Fibroblast of lung (primary cell): ENCODE measurements around the gene IFRD1. TPM values are rescaled to one million over a fixed set of nuclear protein-coding genes. Genes with fewer than 3 reads are reported as not detected.
"Not testable (repeated sequence)": the region's sequence is repeated elsewhere in the genome, so short reads cannot be mapped to it uniquely, and the experiment has no call there.

Source experiments
- DNase-seq, 2 donors: peaks; one replicate each; pipeline versions ENCODE4 v3.0.0 to v3.0.0-alpha.2; 2010; ENCODE audit warnings: low read depth in 2 of 2
- H2AFZ ChIP-seq: 2 replicates; pipeline ENCODE4 v1.5.1; 2012; ENCODE audit warnings: low read length, control low read depth, inconsistent platforms
- H3K27ac ChIP-seq: 2 replicates; pipeline ENCODE4 v1.5.1; 2011; ENCODE audit warnings: low read length, control low read depth; ENCODE audit not compliant: insufficient read depth
- H3K27me3 ChIP-seq: 2 replicates; pipeline ENCODE4 v1.5.1; 2011; ENCODE audit warnings: mild to moderate bottlenecking, low read length; ENCODE audit not compliant: control insufficient read depth, insufficient read depth
- H3K36me3 ChIP-seq: 2 replicates; pipeline ENCODE4 v1.5.1; 2011; ENCODE audit warnings: low read length; ENCODE audit not compliant: control insufficient read depth, insufficient read depth
- H3K4me1 ChIP-seq: 2 replicates; pipeline ENCODE4 v1.5.1; 2011; ENCODE audit warnings: low read length; ENCODE audit not compliant: control insufficient read depth, insufficient read depth; ENCODE audit errors: extremely low read depth
- H3K4me2 ChIP-seq: 2 replicates; pipeline ENCODE4 v1.5.1; 2011; ENCODE audit warnings: low read length, control low read depth; ENCODE audit not compliant: insufficient read depth; ENCODE audit errors: extremely low read depth
- H3K4me3 ChIP-seq, 4 experiments: fragments of 200-600 bp in 1 of 4; sonication (generic) in 1 of 4; replicated peaks in 1 of 4; 2 replicates each; pipeline ENCODE4 v1.5.1; 2011 to 2016; ENCODE audit warnings: low read length in 4 of 4, low read depth in 3 of 4, mild to moderate bottlenecking in 3 of 4, control low read depth in 2 of 4, inconsistent platforms in 1 of 4, mixed read lengths in 1 of 4; ENCODE audit not compliant: insufficient read depth in 1 of 4; ENCODE audit errors: control extremely low read depth in 1 of 4
- H3K79me2 ChIP-seq: 2 replicates; pipeline ENCODE4 v1.5.1; 2012; ENCODE audit warnings: mild to moderate bottlenecking, low read length, inconsistent platforms; ENCODE audit not compliant: control insufficient read depth, insufficient read depth
- H3K9ac ChIP-seq: 2 replicates; pipeline ENCODE4 v1.5.1; 2011; ENCODE audit warnings: mild to moderate bottlenecking, low read length, control low read depth; ENCODE audit not compliant: insufficient read depth
- H3K9me3 ChIP-seq: 2 replicates; pipeline ENCODE4 v1.5.1; 2012; ENCODE audit warnings: low read depth, low read length; ENCODE audit not compliant: control insufficient read depth, insufficient read depth
- H4K20me1 ChIP-seq: 2 replicates; pipeline ENCODE4 v1.5.1; 2011; ENCODE audit warnings: low read length; ENCODE audit not compliant: control insufficient read depth, insufficient read depth; ENCODE audit errors: extremely low read depth
- EZH2 ChIP-seq: IDR thresholded peaks from 2 replicates; pipeline ENCODE4 v1.5.1; 2012; ENCODE audit warnings: low read length, control low read depth, mild to moderate bottlenecking; ENCODE audit errors: missing control alignments
- polyA plus RNA-seq, 2 donors: library from polyadenylated mRNA; depleted of rRNA in 1 of 2; stranded (reverse) in 1 of 2; unstranded in 1 of 2; fragments of >200 nt; gene quantifications; 2 replicates each; pipeline ENCODE4 v1.2.1, GENCODE V29; 2011 to 2012; ENCODE audit warnings: missing spikeins in 1 of 2
- total RNA-seq: library from RNA; depleted of rRNA; stranded (reverse); fragments of >200 nt; gene quantifications from 2 replicates; pipeline ENCODE4 v1.2.1, GENCODE V29; 2014
- TF ChIP-seq, protein P1 (sequence below), 2 donors: IDR thresholded peaks in 1 of 2; conservative IDR thresholded peaks in 1 of 2; 1 replicate in 1 of 2; 2 replicates in 1 of 2; pipeline ENCODE4 v1.5.1; 2011 to 2012; ENCODE audit warnings: low read length in 2 of 2, control low read depth in 1 of 2, inconsistent platforms in 1 of 2, low read depth in 1 of 2, mild to moderate bottlenecking in 1 of 2

Gene IFRD1
- total and polyA plus RNA-seq, 2 donors (not counting 1 experiment from before 2014, with no cell fraction given), result 42.6 to 127 TPM

GRCh38 chr7:112453505-112454171, 3.4 kb downstream of the IFRD1 start:
- peaks cover 8% of the 10 kb centered on the region for H4K20me1 ChIP-seq
- TF ChIP-seq, protein P1, sequence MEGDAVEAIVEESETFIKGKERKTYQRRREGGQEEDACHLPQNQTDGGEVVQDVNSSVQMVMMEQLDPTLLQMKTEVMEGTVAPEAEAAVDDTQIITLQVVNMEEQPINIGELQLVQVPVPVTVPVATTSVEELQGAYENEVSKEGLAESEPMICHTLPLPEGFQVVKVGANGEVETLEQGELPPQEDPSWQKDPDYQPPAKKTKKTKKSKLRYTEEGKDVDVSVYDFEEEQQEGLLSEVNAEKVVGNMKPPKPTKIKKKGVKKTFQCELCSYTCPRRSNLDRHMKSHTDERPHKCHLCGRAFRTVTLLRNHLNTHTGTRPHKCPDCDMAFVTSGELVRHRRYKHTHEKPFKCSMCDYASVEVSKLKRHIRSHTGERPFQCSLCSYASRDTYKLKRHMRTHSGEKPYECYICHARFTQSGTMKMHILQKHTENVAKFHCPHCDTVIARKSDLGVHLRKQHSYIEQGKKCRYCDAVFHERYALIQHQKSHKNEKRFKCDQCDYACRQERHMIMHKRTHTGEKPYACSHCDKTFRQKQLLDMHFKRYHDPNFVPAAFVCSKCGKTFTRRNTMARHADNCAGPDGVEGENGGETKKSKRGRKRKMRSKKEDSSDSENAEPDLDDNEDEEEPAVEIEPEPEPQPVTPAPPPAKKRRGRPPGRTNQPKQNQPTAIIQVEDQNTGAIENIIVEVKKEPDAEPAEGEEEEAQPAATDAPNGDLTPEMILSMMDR (conservative IDR thresholded peaks at IDR 0.05 in 1 of 2, IDR thresholded peaks at IDR 0.05 in 1 of 2; ENCODE audit: low read depth in 1 of 2, low read length in 2 of 2), result no peak
- no peak for TF ChIP-seq EZH2

GRCh38 chr7:112454191-112454590, 3.9 kb downstream of the IFRD1 start:
- H3K27me3 ChIP-seq, H3K9me3 ChIP-seq, H3K27ac ChIP-seq, H3K36me3 ChIP-seq, H4K20me1 ChIP-seq, DNase-seq, H3K4me1 ChIP-seq, H2AFZ ChIP-seq, H3K9ac ChIP-seq: not testable (repeated sequence)
- Histone ChIP-seq H3K4me2 (peak overlapping the region; percentile 89), H3K4me3 (peak overlapping the region in 1 of 4 experiments; percentile 97), H3K79me2 (peaks cover 60% of the 10 kb centered on the region)

More at GRCh38 chr7:112453505-112454171, 3.4 kb downstream of the IFRD1 start:
- H3K4me3 ChIP-seq, result peak overlapping the region in 3 of 4 experiments; percentile 89 to 99 (median 97)
- H3K27ac ChIP-seq, result peak overlapping the region; percentile 99
- peaks cover 2% of the 10 kb centered on the region for H3K36me3 ChIP-seq
- H2AFZ ChIP-seq, result no peak overlapping the region
- DNase-seq, result peak; percentile 55 to 89
- no peaks in the 10 kb centered on the region for H3K9me3 ChIP-seq
- no peak overlapping the region for H3K9ac ChIP-seq
- H3K4me2 ChIP-seq, result peak overlapping the region; percentile 89
- H3K79me2 ChIP-seq, result peaks cover 60% of the 10 kb centered on the region
- H3K27me3 ChIP-seq, result no peaks in the 10 kb centered on the region
- peaks cover 7% of the 10 kb centered on the region for H3K4me1 ChIP-seq

- Histone ChIP-seq H3K27ac (no peak overlapping the region), H3K36me3 (peaks cover 12% of the 10 kb centered on the region), H3K27me3 (no peaks in the 10 kb centered on the region)
Observed at GRCh38 chr7:112459645-112460044, 9.4 kb downstream of the IFRD1 start.

More at GRCh38 chr7:112459645-112460044, 9.4 kb downstream of the IFRD1 start:
- no peak overlapping the region for H3K4me2 ChIP-seq
- no peak for DNase-seq
- H2AFZ ChIP-seq, result no peak overlapping the region
- H3K4me3 ChIP-seq, result no peak overlapping the region
- H3K9me3 ChIP-seq, result no peaks in the 10 kb centered on the region
- TF ChIP-seq EZH2, result no peak
- TF ChIP-seq, protein P1 (conservative IDR thresholded peaks at IDR 0.05 in 1 of 2, IDR thresholded peaks at IDR 0.05 in 1 of 2; ENCODE audit: low read depth in 1 of 2, low read length in 2 of 2), result no peak
- H3K79me2 ChIP-seq, result peaks cover 20% of the 10 kb centered on the region
- H3K9ac ChIP-seq, result no peak overlapping the region
- H4K20me1 ChIP-seq, result no peaks in the 10 kb centered on the region
- no peaks in the 10 kb centered on the region for H3K4me1 ChIP-seq
